Measurements from ENCODE around the gene SEPTIN7. TPM values are rescaled to one million over a fixed set of nuclear protein-coding genes. Genes with fewer than 3 reads are reported as not detected.
"Not testable (repeated sequence)": the region's sequence is repeated elsewhere in the genome, so short reads cannot be mapped to it uniquely, and the experiment has no call there.

Gene SEPTIN7
- total RNA-seq, 3 donors from 2014 or later (not counting 1 experiment from before 2014, with no cell fraction given) = 367 to 422 (median 383) TPM

- intact Hi-C loops (cut with micrococcal nuclease) = no loop called here
- 83% methylated on average over 1 of the region's 1 CpG for WGBS (ENCODE audit: insufficient coverage)
Measured at GRCh38 chr7:35754741-35755140, 46.1 kb upstream of the SEPTIN7 start.

GRCh38 chr7:35755711-35756110 lies 45.1 kb upstream of the SEPTIN7 start:
- no peak for ATAC-seq
- H3K4me3 ChIP-seq (ENCODE audit: low read length) = no peak overlapping the region
- peaks cover 8 to 12% of the 10 kb centered on the region in 2 donors for H3K4me1 Mint-ChIP-seq
- H3K9me3 ChIP-seq (ENCODE audit: control insufficient read depth, insufficient read depth, low read length) = no peaks in the 10 kb centered on the region
- no peaks in the 10 kb centered on the region for H3K9me3 Mint-ChIP-seq
- no peaks in the 10 kb centered on the region for H3K27me3 ChIP-seq (ENCODE audit: control insufficient read depth, insufficient read depth, low read length)
- no peak overlapping the region for H3K4me3 Mint-ChIP-seq
- H3K4me1 ChIP-seq (ENCODE audit: control insufficient read depth, insufficient read depth, low read length) = no peaks in the 10 kb centered on the region
- TF ChIP-seq CTCF (IDR thresholded peaks at IDR 0.05) = no peak
- DNase-seq = no peak
- intact Hi-C loops (cut with micrococcal nuclease) = no loop called here
- H3K27me3 Mint-ChIP-seq (ENCODE audit: low read depth in 2 of 2) = no peaks in the 10 kb centered on the region
- WGBS (ENCODE audit: insufficient coverage) = 99% methylated on average over 3 of the region's 3 CpGs
- no peak overlapping the region for H3K27ac Mint-ChIP-seq
- no peaks in the 10 kb centered on the region for H3K36me3 ChIP-seq (ENCODE audit: control insufficient read depth, insufficient read depth, low read length)
- no peak overlapping the region for H3K27ac ChIP-seq (ENCODE audit: low read length)
- no peaks in the 10 kb centered on the region for H3K36me3 Mint-ChIP-seq

More at GRCh38 chr7:35754741-35755140, 46.1 kb upstream of the SEPTIN7 start:
- Histone ChIP-seq H3K36me3 (ENCODE audit: control insufficient read depth, insufficient read depth, low read length) (no peaks in the 10 kb centered on the region), H3K27me3 (ENCODE audit: control insufficient read depth, insufficient read depth, low read length) (no peaks in the 10 kb centered on the region), H3K4me3 (ENCODE audit: low read length) (no peak overlapping the region), H3K4me1 (ENCODE audit: control insufficient read depth, insufficient read depth, low read length) (no peaks in the 10 kb centered on the region), H3K9me3 (ENCODE audit: control insufficient read depth, insufficient read depth, low read length) (no peaks in the 10 kb centered on the region), H3K27ac (ENCODE audit: low read length) (no peak overlapping the region)
- Mint-ChIP-seq H3K27ac (no peak overlapping the region), H3K27me3 (ENCODE audit: low read depth in 2 of 2) (peaks cover 0 to 3% of the 10 kb centered on the region in 2 donors), H3K9me3 (no peaks in the 10 kb centered on the region), H3K4me1 (peaks cover 8 to 12% of the 10 kb centered on the region in 2 donors), H3K4me3 (no peak overlapping the region), H3K36me3 (no peaks in the 10 kb centered on the region)
- no peak for TF ChIP-seq CTCF (IDR thresholded peaks at IDR 0.05)
- DNase-seq (no peak), ATAC-seq (no peak)

- DNase-seq; H3K36me3 Mint-ChIP-seq; H3K27me3 Mint-ChIP-seq (ENCODE audit: low read depth in 2 of 2); intact Hi-C loops (cut with micrococcal nuclease); H3K36me3 ChIP-seq (ENCODE audit: control insufficient read depth, insufficient read depth, low read length); H3K9me3 ChIP-seq (ENCODE audit: control insufficient read depth, insufficient read depth, low read length); H3K27ac Mint-ChIP-seq; H3K4me3 Mint-ChIP-seq; ATAC-seq; H3K27ac ChIP-seq (ENCODE audit: low read length); H3K27me3 ChIP-seq (ENCODE audit: control insufficient read depth, insufficient read depth, low read length); H3K4me3 ChIP-seq (ENCODE audit: low read length); H3K4me1 ChIP-seq (ENCODE audit: control insufficient read depth, insufficient read depth, low read length); H3K9me3 Mint-ChIP-seq: not testable (repeated sequence)
- H3K4me1 Mint-ChIP-seq = peaks cover 8 to 12% of the 10 kb centered on the region in 2 donors
- WGBS (ENCODE audit: insufficient coverage) = 93% methylated on average over 2 of the region's 2 CpGs
Measured at GRCh38 chr7:35756453-35756852, 44.4 kb upstream of the SEPTIN7 start.

- Mint-ChIP-seq H3K27me3 (ENCODE audit: low read depth in 2 of 2) (no peaks in the 10 kb centered on the region), H3K4me1 (peaks cover 8 to 12% of the 10 kb centered on the region in 2 donors), H3K36me3 (no peaks in the 10 kb centered on the region), H3K9me3 (no peaks in the 10 kb centered on the region), H3K4me3 (no peak overlapping the region), H3K27ac (no peak overlapping the region)
- no peaks in the 10 kb centered on the region for H3K9me3 ChIP-seq (ENCODE audit: control insufficient read depth, insufficient read depth, low read length)
- no peak overlapping the region for H3K4me3 ChIP-seq (ENCODE audit: low read length)
- no peaks in the 10 kb centered on the region for H3K27me3 ChIP-seq (ENCODE audit: control insufficient read depth, insufficient read depth, low read length)
- no peaks in the 10 kb centered on the region for H3K36me3 ChIP-seq (ENCODE audit: control insufficient read depth, insufficient read depth, low read length)
- DNase-seq (no peak), ATAC-seq (no peak)
- WGBS (ENCODE audit: insufficient coverage) = 78% methylated on average over 2 of the region's 3 CpGs
- no peaks in the 10 kb centered on the region for H3K4me1 ChIP-seq (ENCODE audit: control insufficient read depth, insufficient read depth, low read length)
- intact Hi-C loops (cut with micrococcal nuclease) = no loop called here
- no peak overlapping the region for H3K27ac ChIP-seq (ENCODE audit: low read length)
- no peak for TF ChIP-seq CTCF (IDR thresholded peaks at IDR 0.05)
Measured at GRCh38 chr7:35757574-35757973, 43.3 kb upstream of the SEPTIN7 start.
